H1 (cell line): ENCODE data around the gene TTBK2. TPM values are rescaled to one million over a fixed set of nuclear protein-coding genes. Genes with fewer than 3 reads are reported as not detected.

Experiments used
- CREB1 ChIP-seq: IDR thresholded peaks from 2 replicates; pipeline ENCODE4 v1.6.1; 2012; ENCODE audit warnings: inconsistent platforms
- HDAC2 ChIP-seq, 2 experiments: fragments of 300-600 bp in 1 of 2; sonication (generic) in 1 of 2; IDR thresholded peaks; 2 replicates each; pipeline ENCODE4 v1.6.1; 2011 to 2012; ENCODE audit warnings: low read depth in 2 of 2, low read length in 2 of 2, mild to moderate bottlenecking in 2 of 2, moderate library complexity in 2 of 2, borderline replicate concordance in 1 of 2, inconsistent platforms in 1 of 2
- MAFK ChIP-seq: IDR thresholded peaks from 2 replicates; pipeline ENCODE4 v1.6.1; 2012; ENCODE audit warnings: low read depth, mild to moderate bottlenecking, improper control_type of control experiment, low read length
- SIN3A ChIP-seq, 2 experiments: IDR thresholded peaks in 1 of 2; conservative IDR thresholded peaks in 1 of 2; 2 replicates each; pipeline ENCODE4 v1.6.1; 2011 to 2012; ENCODE audit warnings: low read length in 2 of 2, improper control_type of control experiment in 1 of 2, low read depth in 1 of 2, mild to moderate bottlenecking in 1 of 2
- YY1 ChIP-seq: IDR thresholded peaks from 2 replicates; pipeline ENCODE4 v1.6.1; 2011; ENCODE audit warnings: low read depth, mild to moderate bottlenecking, low read length
- polyA plus RNA-seq, 7 experiments: library from polyadenylated mRNA; depleted of rRNA in 3 of 7; stranded (reverse) in 5 of 7; unstranded in 2 of 7; fragments of >200 nt in 5 of 7; fragments of 200-250 nt in 2 of 7; gene quantifications; 1 replicate in 5 of 7; 2 replicates in 1 of 7; 4 replicates in 1 of 7; pipeline versions ENCODE4 v1.2.1 to v1.2.3, GENCODE V29; 2011 to 2013; ENCODE audit warnings: missing spikeins in 2 of 7, mixed read lengths in 2 of 7
- total RNA-seq: library from RNA; stranded (reverse); fragmentation: NEBNext Ultra II Directional; extraction: Animal tissue kit (Norgen Biotek cat#: 25700); gene quantifications from 2 replicates; pipeline ENCODE4 v1.2.1, GENCODE V29; 2021

TTBK2 gene
- total and polyA plus RNA-seq, 2 of the 8 experiments (the other 6 are each of a cell fraction or from before 2014, with no cell fraction given) = 2.7 to 18.2 TPM

DNA sequence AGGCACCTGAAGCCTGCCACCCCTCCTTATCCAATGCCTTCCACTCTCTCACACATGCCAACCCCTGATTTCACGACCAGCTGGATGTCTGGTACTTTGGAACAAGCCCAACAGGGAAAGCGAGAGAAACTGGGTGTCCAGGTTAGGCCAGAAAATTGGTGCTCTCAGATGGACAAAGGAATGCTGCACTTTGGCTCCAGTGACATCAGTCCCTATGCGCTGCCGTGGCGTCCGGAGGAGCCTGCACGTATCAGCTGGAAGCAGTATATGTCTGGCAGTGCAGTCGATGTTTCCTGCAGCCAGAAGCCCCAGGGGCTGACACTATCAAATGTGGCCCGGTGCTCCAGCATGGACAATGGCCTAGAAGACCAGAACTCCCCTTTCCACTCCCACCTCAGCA is 228.8 kb downstream of the TTBK2 start (continued):
- TF ChIP-seq HDAC2 (IDR thresholded peaks at IDR 0.05; ENCODE audit: borderline replicate concordance in 1 of 2, low read depth in 2 of 2, low read length in 2 of 2) (no peak), CREB1 (no peak), YY1 (no peak), MAFK (no peak), SIN3A (conservative IDR thresholded peaks at IDR 0.05 in 1 of 2, IDR thresholded peaks at IDR 0.05 in 1 of 2; ENCODE audit: low read depth in 1 of 2, low read length in 2 of 2) (no peak)
- TF ChIP-seq, all 59 proteins: peak for 0
